K562 (cell line): ENCODE data around the gene YARS1. TPM values are rescaled to one million over a fixed set of nuclear protein-coding genes. Genes with fewer than 3 reads are reported as not detected.

Experiments used
- BACH1 ChIP-seq: fragments of 200-800 bp; sonication (Bioruptor generic); IDR thresholded peaks from 2 replicates; pipeline ENCODE4 v1.6.1; 2016; ENCODE audit warnings: missing genetic modification characterization, missing compliant biosample characterization
- ELF4 ChIP-seq: fragments of 450-650 bp; formaldehyde crosslinking; IDR thresholded peaks from 2 replicates; pipeline ENCODE4 v1.4.0; 2022; ENCODE audit warnings: missing genetic modification characterization
- ESRRA ChIP-seq: fragments of 450-650 bp; IDR thresholded peaks from 2 replicates; pipeline ENCODE4 v1.6.1; 2014; ENCODE audit warnings: low read depth, mild to moderate bottlenecking, moderate library complexity, borderline replicate concordance
- FOXA3 ChIP-seq, 2 experiments: fragments of 450-650 bp in 1 of 2; sonication (generic) in 1 of 2; formaldehyde crosslinking; IDR thresholded peaks in 1 of 2; conservative IDR thresholded peaks in 1 of 2; 2 replicates each; pipeline versions ENCODE4 v1.4.0 to v1.8.0; 2020 to 2022; ENCODE audit warnings: mild to moderate bottlenecking in 2 of 2, missing genetic modification reagents in 1 of 2
- FOXK1 ChIP-seq: sonication (generic); formaldehyde crosslinking; IDR thresholded peaks from 2 replicates; pipeline ENCODE4 v1.8.0; 2022; ENCODE audit warnings: missing genetic modification reagents, mild to moderate bottlenecking, borderline replicate concordance
- GATAD2A ChIP-seq: fragments of 450-650 bp; IDR thresholded peaks from 2 replicates; pipeline ENCODE4 v1.6.1; 2017
- HDAC1 ChIP-seq, 2 experiments: fragments of 450-650 bp; IDR thresholded peaks; 2 replicates each; pipeline ENCODE4 v1.6.1; 2016 to 2017; ENCODE audit warnings: inconsistent platforms in 1 of 2, mild to moderate bottlenecking in 1 of 2, moderate library complexity in 1 of 2
- IRF9 ChIP-seq: fragments of 450-650 bp; IDR thresholded peaks from 2 replicates; pipeline ENCODE4 v1.6.1; 2016; ENCODE audit warnings: missing biosample characterization, missing genetic modification characterization
- JUN ChIP-seq, 2 experiments: sonication (generic) in 1 of 2; formaldehyde crosslinking in 1 of 2; IDR thresholded peaks; 2 replicates each; pipeline versions ENCODE4 v1.6.1 to v1.8.0; 2012 to 2022; ENCODE audit warnings: borderline replicate concordance in 2 of 2, mild to moderate bottlenecking in 2 of 2, improper control_type of control experiment in 1 of 2, low read depth in 1 of 2, low read length in 1 of 2, missing genetic modification reagents in 1 of 2
- KDM1A ChIP-seq, 2 experiments: fragments of 450-650 bp; IDR thresholded peaks; 2 replicates each; pipeline ENCODE4 v1.6.1; 2016; ENCODE audit warnings: mild to moderate bottlenecking in 2 of 2
- MECOM ChIP-seq: fragments of 250-450 bp; sonication (Bioruptor Pico); IDR thresholded peaks from 2 replicates; pipeline ENCODE4 v1.8.0; 2022; ENCODE audit warnings: inconsistent platforms
- NCOA2 ChIP-seq, 2 experiments: fragments of 450-650 bp; IDR thresholded peaks; 2 replicates each; pipeline ENCODE4 v1.6.1; 2018; ENCODE audit warnings: mild to moderate bottlenecking in 2 of 2, moderate library complexity in 1 of 2; ENCODE audit not compliant: partially characterized antibody in 2 of 2
- NR2C1 ChIP-seq, 2 experiments: fragments of 450-650 bp; IDR thresholded peaks; 2 replicates each; pipeline ENCODE4 v1.6.1; 2017; ENCODE audit warnings: mild to moderate bottlenecking in 2 of 2, antibody characterized with exemption in 1 of 2, inconsistent platforms in 1 of 2, missing compliant biosample characterization in 1 of 2, missing genetic modification characterization in 1 of 2
- NR2C2 ChIP-seq, 2 experiments: fragments of 200-800 bp in 1 of 2; sonication (Bioruptor generic) in 1 of 2; sonication (generic) in 1 of 2; formaldehyde crosslinking in 1 of 2; IDR thresholded peaks; 2 replicates each; pipeline versions ENCODE4 v1.6.1 to v1.8.0; 2016 to 2022; ENCODE audit warnings: mild to moderate bottlenecking in 1 of 2, missing compliant biosample characterization in 1 of 2, missing genetic modification characterization in 1 of 2, missing genetic modification reagents in 1 of 2
- RBBP5 ChIP-seq: fragments of 200-600 bp; sonication (generic); IDR thresholded peaks from 2 replicates; pipeline ENCODE4 v1.6.1; 2012; ENCODE audit warnings: borderline replicate concordance, mild to moderate bottlenecking, low read length, control low read depth, inconsistent platforms; ENCODE audit not compliant: insufficient read depth, poor library complexity, severe bottlenecking
- SMARCC2 ChIP-seq: fragments of 450-650 bp; IDR thresholded peaks from 2 replicates; pipeline ENCODE4 v1.6.1; 2017; ENCODE audit warnings: antibody characterized with exemption, moderate library complexity, mild to moderate bottlenecking, low read depth
- VEZF1 ChIP-seq: fragments of 200-800 bp; sonication (Bioruptor generic); IDR thresholded peaks from 2 replicates; pipeline ENCODE4 v1.6.1; 2017; ENCODE audit warnings: missing genetic modification characterization, missing compliant biosample characterization
- ZBTB26 ChIP-seq: fragments of 450-650 bp; formaldehyde crosslinking; IDR thresholded peaks from 2 replicates; pipeline ENCODE4 v1.4.0; 2022; ENCODE audit warnings: missing genetic modification characterization
- ZNF280A ChIP-seq: fragments of 450-650 bp; IDR thresholded peaks from 2 replicates; pipeline ENCODE4 v1.6.1; 2018; ENCODE audit warnings: mild to moderate bottlenecking, low read depth; ENCODE audit not compliant: partially characterized antibody
- polyA plus RNA-seq, 8 experiments: library from polyadenylated mRNA; depleted of rRNA in 4 of 8; stranded (reverse) in 5 of 8; unstranded in 3 of 8; fragments of >200 nt; fragmentation: Nextera tagmentation in 2 of 8; fragmentation: Illumina TruSeq in 1 of 8; extraction: Ambion mirVana in 2 of 8; extraction: Trizol in 1 of 8; gene quantifications; 2 replicates each; pipeline versions ENCODE4 v1.2.1 to v1.2.3, GENCODE V29; 2011 to 2014; ENCODE audit warnings: inconsistent platforms in 1 of 8, missing spikeins in 1 of 8
- total RNA-seq, 7 experiments: library from RNA; depleted of rRNA in 6 of 7; stranded (reverse); fragments of >200 nt in 6 of 7; fragmentation: Illumina TruSeq in 2 of 7; extraction: Trizol in 2 of 7; gene quantifications; 2 replicates each; pipeline versions ENCODE4 v1.2.1 to v1.2.3, GENCODE V29; 2011 to 2021; ENCODE audit warnings: low replicate concordance in 1 of 7

The YARS1 gene
- total and polyA plus RNA-seq, 9 of the 15 experiments (the other 6 are each of a cell fraction or from before 2014, with no cell fraction given), result 66.2 to 336 (median 201) TPM

DNA sequence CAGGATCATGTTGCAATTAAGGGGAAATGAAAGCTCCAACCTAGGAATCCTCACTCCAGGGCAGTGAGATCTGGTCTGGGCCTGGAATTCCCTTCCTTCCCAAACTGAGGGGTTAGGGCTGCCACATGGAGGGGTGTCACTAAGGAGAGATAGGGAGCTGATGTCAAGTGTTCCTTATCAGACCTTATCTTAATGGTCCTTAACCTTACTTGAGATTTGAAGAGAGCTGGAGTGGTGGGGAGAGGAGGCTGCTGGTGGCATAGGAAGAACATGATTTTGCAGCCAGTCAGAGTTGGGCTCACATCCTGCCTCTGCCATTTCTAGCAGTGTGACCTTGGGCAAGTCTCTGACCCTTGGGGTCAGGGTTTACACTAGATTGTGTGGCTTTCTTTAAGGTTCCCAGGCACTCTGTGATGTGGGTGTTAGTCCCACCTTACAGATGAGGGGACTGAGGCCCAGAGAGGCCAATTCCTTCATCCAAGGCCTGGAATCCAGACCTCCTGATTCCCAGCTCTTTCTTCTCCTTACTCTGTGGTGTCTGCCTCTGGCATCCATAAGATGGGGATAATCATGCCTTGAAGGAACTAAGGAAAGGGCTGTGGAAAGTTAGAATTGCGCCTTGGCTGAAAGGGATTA, 58.2 kb downstream of the YARS1 start (continued):
- TF ChIP-seq BACH1 (tag) (no peak), SMARCC2 (no peak), FOXK1 (CRISPR knock-in tag) (no peak), MECOM (CRISPR knock-in tag) (0 out of 2 replicates have a peak, but pooled peaks have one; percentile 58), NR2C1 (IDR thresholded peaks at IDR 0.05) (0 out of 2 replicates have a peak, but pooled peaks have one; percentile 28), NR2C1 (tag; IDR thresholded peaks at IDR 0.05) (0 out of 2 replicates have a peak, but pooled peaks have one; percentile 25), RBBP5 (no peak), ZNF280A (no peak), GATAD2A (peak; percentile 23; the same call in 1 of the 2 replicates), FOXA3 (CRISPR knock-in tag; conservative IDR thresholded peaks at IDR 0.05 in 1 of 2, IDR thresholded peaks at IDR 0.05 in 1 of 2) (no peak), NR2C2 (CRISPR knock-in tag; IDR thresholded peaks at IDR 0.05) (no peak), NR2C2 (tag; IDR thresholded peaks at IDR 0.05) (peak; percentile 72), ELF4 (CRISPR knock-in tag) (0 out of 2 replicates have a peak, but pooled peaks have one; percentile 29), JUN (IDR thresholded peaks at IDR 0.05; ENCODE audit: borderline replicate concordance, low read depth, low read length) (no peak), JUN (CRISPR knock-in tag; IDR thresholded peaks at IDR 0.05; ENCODE audit: borderline replicate concordance) (no peak), ESRRA (peak; percentile 9; the same call in 1 of the 2 replicates), KDM1A (IDR thresholded peaks at IDR 0.05) (0 out of 4 replicates have a peak, but pooled peaks of 1 of the 2 experiments have one; percentile 9), IRF9 (tag) (no peak), NCOA2 (IDR thresholded peaks at IDR 0.05; ENCODE audit: partially characterized antibody in 2 of 2) (no peak), ZBTB26 (CRISPR knock-in tag) (no peak; the same call in 1 of the 2 replicates), VEZF1 (CRISPR knock-in tag) (peak; percentile 19; the same call in 1 of the 2 replicates), HDAC1 (IDR thresholded peaks at IDR 0.05) (0 out of 4 replicates have a peak, but pooled peaks of 1 of the 2 experiments have one; percentile 26)
